Stimulated activated effector memory CD8-positive, alpha-beta T cell treated with anti-CD3 and anti-CD28 coated beads, Interleukin-12 subunit alpha, Interleukin-12 subunit beta, amount 100 ng/mL, for 72 hours (primary cell): ENCODE results near the gene SLC25A6.

Experiments
- ATAC-seq: fragments of 150-1000 bp; cut with Tn5 transposase; 2 replicates; pipeline ENCODE4 v1.10.0; 2021
- DNase-seq, 2 donors: peaks; one replicate each; pipeline ENCODE4 v3.0.0; 2021 to 2022; ENCODE audit warnings: low spot score in 2 of 2
- H3K27ac Mint-ChIP-seq: one replicate; pipeline ENCODE4 v1.8.0; 2022; ENCODE audit warnings: mild to moderate bottlenecking, mixed read lengths
- H3K36me3 Mint-ChIP-seq: one replicate; pipeline ENCODE4 v1.8.0; 2022; ENCODE audit warnings: mild to moderate bottlenecking, mixed read lengths
- H3K4me1 Mint-ChIP-seq: one replicate; pipeline ENCODE4 v1.8.0; 2022; ENCODE audit warnings: mixed read lengths
- H3K4me3 Mint-ChIP-seq: one replicate; pipeline ENCODE4 v1.8.0; 2022; ENCODE audit warnings: mild to moderate bottlenecking, mixed read lengths
- H3K9me3 Mint-ChIP-seq: one replicate; pipeline ENCODE4 v1.8.0; 2022; ENCODE audit warnings: mixed read lengths

SLC25A6 gene

DNA sequence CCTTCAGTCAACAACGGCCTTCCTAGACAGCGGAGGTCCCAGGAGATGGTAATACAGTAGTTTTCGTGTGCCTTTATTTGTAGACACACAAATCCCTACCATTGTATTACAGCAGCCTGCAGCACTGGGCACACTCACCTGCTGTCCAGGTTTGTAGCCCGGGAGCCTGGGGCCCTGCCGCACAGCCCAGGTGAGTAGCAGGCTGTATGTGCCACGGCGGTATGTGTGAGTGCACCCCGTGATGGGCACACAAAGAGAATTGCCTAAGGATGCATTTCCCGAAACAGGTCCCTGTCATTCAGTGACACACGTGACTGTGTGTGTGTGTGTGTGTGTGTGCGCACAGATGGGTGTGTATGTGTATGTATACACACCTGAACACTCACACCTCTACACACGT is 8.1 kb upstream of the SLC25A6 start:
- ATAC-seq, result no peak
- Mint-ChIP-seq H3K4me1 (peaks cover 15% of the 10 kb centered on the region), H3K27ac (no peak overlapping the region), H3K4me3 (no peak overlapping the region), H3K9me3 (no peaks in the 10 kb centered on the region), H3K36me3 (peaks cover 59% of the 10 kb centered on the region)
- no peak for DNase-seq

DNA sequence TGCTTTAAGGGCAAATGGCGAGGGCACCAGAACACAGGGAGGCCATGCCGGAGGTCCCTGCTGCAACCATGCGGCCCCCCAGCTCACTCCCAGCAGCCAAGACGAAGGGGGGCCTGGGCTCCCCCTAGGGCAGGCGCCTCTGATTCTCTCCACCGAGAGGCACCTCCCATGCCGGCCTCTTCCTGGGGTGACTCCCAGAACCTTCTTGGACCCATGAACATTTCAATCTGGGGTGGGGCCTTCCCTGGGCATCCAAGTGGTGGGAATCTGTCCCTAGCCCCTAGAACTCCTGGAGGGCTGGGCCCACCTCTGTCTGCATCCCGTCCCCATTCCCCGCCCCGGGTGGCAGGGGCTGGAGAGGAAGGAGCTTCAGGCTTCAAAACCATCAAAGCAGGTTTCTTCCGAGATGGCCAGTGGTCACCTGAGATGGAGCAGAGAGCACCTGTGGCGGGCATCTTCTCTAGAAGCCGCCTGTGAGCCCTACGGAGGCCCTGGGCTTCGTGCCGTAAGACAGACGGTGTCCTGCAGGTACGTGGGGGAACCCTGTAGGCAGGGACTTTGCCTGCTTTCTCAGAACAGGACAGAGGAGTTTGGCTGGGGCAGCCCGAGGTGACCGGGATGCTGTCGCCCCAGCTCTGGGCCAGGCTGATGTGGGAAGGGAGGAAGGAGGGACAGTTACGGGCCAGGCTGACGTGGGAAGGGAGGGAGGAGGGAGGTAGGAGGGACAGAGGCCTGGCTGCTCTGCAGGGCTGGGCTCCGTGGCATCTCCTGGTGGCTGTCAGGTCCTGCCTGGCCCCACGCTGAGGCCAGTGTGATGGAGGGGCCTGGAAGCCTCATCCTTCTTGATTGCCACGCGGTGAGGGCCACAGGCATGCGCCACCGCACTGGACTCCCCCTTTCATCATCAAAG is 6.8 kb upstream of the SLC25A6 start:
- Mint-ChIP-seq H3K4me1 (peaks cover 28% of the 10 kb centered on the region), H3K4me3 (no peak overlapping the region), H3K36me3 (peaks cover 69% of the 10 kb centered on the region), H3K27ac (peak overlapping the region; percentile 43), H3K9me3 (no peaks in the 10 kb centered on the region)
- DNase-seq, result no peak
- peak; percentile 6 for ATAC-seq

DNA sequence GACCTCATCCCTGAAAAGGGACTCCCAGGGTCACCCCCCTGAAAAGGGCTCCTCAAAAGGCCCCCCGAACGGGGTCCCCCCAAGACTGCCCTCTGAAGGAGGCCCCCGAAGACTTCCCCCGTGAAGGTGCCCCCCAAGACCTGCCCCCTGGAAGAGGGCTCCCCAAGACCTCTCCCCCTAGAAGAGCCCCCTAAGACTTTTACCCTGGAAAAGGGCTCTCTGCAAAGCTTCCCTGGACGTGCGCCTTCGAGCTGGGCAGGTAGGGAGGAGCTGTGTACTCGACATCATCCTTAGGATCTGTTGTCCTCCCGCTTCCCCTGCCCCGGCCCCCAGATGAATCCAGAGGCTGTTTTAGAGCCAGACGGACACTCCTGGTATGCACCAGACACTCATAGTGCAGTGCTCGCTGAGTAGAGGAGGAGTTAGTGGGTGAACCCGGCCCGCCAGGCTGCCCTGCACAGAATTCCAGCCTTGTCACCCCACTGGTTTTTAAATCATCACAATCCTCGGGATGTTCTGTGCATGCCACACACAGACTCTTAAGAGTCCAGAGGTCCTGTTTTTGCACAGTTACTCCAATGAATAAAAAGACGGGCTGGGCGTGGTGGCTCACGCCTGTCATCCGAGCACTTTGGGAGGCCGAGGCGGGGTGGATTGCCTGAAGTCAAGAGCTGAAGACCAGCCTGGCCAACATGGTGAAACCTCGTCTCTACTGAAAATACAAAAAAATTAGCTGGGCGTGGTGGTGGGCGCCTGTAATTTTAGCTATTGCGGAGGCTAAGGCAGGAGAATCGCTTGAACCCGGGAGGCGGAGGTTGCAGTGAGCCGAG is 5.7 kb upstream of the SLC25A6 start:
- no peak for ATAC-seq
- H3K27ac Mint-ChIP-seq, result no peak overlapping the region
- peaks cover 78% of the 10 kb centered on the region for H3K36me3 Mint-ChIP-seq
- H3K9me3 Mint-ChIP-seq, result no peaks in the 10 kb centered on the region
- peaks cover 37% of the 10 kb centered on the region for H3K4me1 Mint-ChIP-seq
- H3K4me3 Mint-ChIP-seq, result no peak overlapping the region
- no peak for DNase-seq

DNA sequence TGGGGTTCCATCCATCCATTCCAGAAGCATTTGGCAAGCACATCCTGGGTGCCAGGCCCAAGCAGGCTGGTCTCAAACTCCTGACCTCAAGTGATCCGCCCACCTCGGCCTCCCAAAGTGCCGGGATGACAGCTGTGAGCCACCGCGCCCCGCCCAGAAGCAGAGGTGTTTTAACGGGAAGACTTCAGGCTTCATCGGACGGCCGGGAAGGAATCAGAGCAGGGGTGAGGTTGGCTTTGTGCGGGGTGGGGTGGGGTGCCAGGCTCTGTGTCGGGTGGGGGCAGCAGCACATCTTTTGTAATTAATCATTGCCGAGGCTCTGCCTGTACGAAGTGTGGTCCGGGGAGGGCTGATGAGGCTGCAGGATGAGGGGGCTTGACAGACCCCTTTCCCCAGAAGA is 5.1 kb upstream of the SLC25A6 start:
- Mint-ChIP-seq H3K4me1 (peaks cover 37% of the 10 kb centered on the region), H3K27ac (no peak overlapping the region), H3K9me3 (no peaks in the 10 kb centered on the region), H3K4me3 (no peak overlapping the region), H3K36me3 (peaks cover 80% of the 10 kb centered on the region)
- DNase-seq (no peak), ATAC-seq (no peak)

DNA sequence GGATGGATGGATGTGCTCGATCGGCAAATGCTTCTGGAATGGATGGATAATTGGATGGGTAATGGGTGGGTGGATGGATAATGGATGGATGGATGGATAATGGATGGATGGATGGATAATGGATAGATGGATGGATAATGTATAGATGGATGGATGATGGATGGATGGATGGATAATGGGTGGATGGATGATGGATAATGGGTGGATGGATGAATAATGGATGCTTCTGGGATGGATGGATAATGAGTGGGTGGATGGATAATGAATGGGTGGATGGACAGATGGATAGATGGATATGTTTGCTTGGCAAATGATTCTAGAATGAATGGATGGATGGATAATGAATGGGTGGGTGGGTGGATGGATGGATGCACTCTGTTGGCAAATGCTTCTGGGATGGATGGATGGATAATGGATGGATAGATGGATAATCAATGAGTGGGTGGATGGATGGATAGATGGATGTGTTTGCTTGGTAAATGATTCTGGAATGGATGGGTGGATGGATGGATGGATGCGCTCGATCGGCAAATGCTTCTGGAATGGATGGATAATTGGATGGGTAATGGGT is 3.8 kb upstream of the SLC25A6 start:
- H3K4me1 Mint-ChIP-seq, result peaks cover 44% of the 10 kb centered on the region
- DNase-seq (no peak), ATAC-seq (no peak)
- H3K36me3 Mint-ChIP-seq, result peaks cover 82% of the 10 kb centered on the region
- peak overlapping the region; percentile 11 for H3K27ac Mint-ChIP-seq
- H3K4me3 Mint-ChIP-seq, result peak overlapping the region; percentile 97
- H3K9me3 Mint-ChIP-seq, result no peaks in the 10 kb centered on the region

DNA sequence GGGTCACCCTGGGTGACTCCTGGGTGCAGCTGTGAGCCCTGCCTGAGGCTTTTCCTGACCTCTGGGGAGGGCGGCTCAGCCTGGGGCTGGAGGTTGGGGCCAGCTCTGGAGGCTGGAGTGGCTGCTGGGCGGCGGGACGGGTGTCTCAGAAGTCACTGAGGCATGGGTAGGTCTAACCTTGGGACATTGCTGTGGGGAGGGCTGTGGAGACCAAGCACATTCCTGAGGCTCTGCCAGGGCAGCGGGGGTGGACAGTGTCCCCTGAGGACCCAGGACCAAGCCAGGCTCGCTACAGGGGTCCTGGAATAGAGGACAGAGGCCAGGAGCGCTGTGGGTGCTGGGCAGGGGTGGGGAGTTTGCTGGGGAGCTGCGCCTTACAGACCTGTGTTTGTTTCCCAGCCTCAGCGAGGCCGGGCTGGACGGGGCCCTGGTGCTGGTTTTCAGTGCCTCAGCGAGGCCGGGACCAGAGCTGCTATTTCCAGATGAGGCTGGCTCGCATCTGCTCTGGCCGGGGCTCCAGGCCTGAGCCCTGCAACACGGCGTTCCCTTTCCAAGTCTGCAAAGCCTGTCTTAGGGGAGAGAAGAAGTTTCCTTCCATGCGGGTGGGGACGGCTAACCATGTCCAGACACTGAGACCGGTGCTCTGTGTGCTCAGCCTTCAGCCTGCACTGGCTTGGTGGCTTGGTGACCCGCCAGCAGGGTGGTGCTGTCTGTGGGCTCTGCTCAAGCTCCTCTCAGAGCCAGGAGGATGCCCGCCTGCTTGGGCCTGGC is 3.0 kb upstream of the SLC25A6 start:
- DNase-seq (no peak), ATAC-seq (no peak)
- Mint-ChIP-seq H3K27ac (peak overlapping the region; percentile 98), H3K4me1 (peaks cover 46% of the 10 kb centered on the region), H3K4me3 (peak overlapping the region; percentile 97), H3K9me3 (no peaks in the 10 kb centered on the region), H3K36me3 (peaks cover 88% of the 10 kb centered on the region)

DNA sequence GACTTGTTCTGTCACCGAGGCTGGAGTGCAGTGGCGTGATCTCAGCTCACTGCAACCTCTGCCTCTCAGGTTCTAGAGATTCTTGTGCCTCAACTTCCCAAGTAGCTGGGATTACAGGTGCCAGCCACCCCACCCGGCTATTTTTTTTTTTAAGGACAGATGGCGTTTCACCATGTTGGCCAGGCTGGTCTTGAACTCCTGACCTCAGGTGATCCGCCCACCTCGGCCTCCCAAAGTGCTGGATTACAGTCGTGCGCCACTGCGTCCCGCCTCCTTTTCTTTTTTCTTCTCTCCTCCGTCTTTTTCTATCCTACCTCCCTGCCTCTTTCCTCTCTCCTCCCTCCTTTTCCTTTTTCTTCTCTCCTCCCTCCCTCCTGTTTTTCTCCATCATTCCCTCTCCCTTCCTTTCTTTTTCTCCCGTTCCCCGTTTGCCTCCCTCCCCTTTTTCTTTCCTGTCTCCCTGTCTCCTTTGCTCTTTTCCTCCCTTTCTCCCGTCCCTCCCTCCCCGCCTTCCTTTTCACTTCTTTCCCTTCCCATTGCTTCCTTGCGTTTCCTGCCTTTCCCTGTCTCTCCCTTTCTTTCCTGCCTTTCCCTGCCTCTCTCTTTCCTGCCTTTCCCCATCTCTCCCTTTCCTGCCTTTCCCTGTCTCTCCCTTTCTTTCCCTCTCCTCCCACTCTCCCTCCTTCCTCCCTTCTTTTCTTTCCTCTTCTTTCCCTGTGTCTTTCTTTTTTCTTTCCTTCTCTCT is 2.1 kb upstream of the SLC25A6 start:
- peak overlapping the region; percentile 97 for H3K4me3 Mint-ChIP-seq
- H3K4me1 Mint-ChIP-seq, result peaks cover 51% of the 10 kb centered on the region
- DNase-seq, result no peak
- peaks cover 88% of the 10 kb centered on the region for H3K36me3 Mint-ChIP-seq
- no peak for ATAC-seq
- H3K9me3 Mint-ChIP-seq, result no peaks in the 10 kb centered on the region
- peak overlapping the region; percentile 98 for H3K27ac Mint-ChIP-seq

DNA sequence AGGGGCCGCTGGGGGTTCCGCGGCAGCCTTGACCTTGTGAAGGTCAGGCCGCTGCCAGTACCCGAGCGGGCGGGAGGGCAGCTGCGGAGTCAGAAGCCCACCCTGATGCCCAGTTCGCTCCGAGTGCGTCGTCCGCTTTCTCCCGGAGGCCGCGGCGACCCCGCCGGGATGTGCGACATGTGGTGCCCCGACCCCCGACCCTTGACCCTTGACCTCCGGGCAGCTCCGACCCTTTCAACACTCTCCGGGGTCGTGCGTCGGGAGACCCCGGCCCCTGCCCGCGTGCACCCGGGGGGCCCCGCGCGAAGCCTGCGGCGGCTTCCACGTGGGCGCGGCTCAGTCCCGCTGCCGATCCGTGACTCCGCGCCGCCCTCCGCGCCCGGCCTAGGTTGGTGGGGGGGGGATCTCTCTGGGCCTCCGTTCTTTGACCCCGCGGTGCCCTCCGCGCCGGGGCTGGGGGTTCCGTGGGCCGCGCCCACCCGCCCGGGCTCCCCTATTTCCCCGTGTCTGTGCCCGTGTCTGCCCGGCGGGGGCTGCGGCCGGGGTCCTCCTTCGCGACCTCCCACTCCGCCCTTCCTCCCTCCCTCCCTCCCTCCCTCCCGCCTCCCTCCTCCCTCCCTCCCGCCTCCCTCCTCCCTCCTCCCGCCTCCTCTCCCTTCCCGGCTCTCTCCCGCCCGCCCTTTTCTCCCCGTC is 609 bp upstream of the SLC25A6 start:
- H3K36me3 Mint-ChIP-seq, result peaks cover 88% of the 10 kb centered on the region
- peak in 1 of 2 donors; percentile 57 for DNase-seq

DNA sequence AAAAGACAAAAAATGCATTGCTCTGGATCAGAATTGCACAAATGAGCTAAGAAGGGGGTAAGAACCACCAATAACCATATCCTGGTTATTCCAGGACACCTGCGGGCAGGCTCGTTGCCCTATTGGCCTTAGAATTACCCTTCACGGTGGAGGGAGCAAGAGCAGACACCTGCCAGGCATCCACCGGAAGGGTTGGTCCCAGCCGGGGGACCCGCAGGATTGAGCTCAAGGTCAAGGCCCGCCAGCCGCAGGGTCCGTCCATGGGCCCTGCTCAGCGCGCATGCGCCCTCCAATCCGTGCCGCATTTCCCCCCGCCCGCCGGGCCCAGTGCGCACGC is 575 bp downstream of the SLC25A6 start:
- no peak for DNase-seq
- H3K27ac Mint-ChIP-seq, result peak overlapping the region; percentile 98
- no peak for ATAC-seq
- H3K36me3 Mint-ChIP-seq, result peaks cover 91% of the 10 kb centered on the region
- H3K4me1 Mint-ChIP-seq, result peaks cover 66% of the 10 kb centered on the region
- peak overlapping the region; percentile 97 for H3K4me3 Mint-ChIP-seq
- no peaks in the 10 kb centered on the region for H3K9me3 Mint-ChIP-seq

More for the DNA sequence above, 609 bp upstream of the SLC25A6 start:
- peak overlapping the region; percentile 98 for H3K27ac Mint-ChIP-seq
- H3K9me3 Mint-ChIP-seq, result no peaks in the 10 kb centered on the region
- H3K4me3 Mint-ChIP-seq, result peak overlapping the region; percentile 97
- ATAC-seq, result peak; percentile 59
- H3K4me1 Mint-ChIP-seq, result peaks cover 66% of the 10 kb centered on the region

DNA sequence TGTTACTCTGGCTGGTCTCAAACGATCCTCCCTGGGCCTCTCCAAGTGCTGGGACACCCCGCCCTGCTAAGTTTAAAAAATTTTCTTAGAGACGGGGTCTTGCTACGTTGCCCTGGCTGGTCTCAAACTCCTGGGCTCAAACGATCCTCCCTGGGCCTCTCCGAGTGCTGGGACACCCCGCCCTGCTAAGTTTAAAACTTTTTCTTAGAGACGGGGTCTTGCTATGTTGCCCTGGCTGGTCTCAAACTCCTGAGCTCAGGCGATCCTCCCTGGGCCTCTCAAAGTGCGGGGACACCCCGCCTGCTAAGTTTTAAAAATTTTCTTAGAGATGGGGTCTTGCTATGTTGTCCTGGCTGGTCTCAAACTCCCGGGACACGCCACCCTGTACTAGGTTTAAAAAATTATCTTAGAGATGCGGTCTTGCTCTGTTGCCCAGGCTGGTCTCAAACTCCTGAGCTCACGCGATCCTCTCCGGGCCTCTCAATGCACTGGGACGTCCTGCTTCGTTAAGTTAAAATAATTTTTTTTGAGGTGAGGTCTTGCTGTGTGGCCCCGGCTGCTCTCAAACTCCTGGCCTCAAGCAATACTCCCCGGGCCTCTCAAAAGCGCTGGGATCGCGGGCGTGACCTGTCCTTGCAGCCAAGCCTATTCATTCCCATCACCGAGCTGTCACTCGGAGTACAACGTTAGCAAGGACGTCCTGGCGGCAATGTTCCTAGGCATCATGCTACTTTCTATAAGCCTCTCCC is 1.1 kb downstream of the SLC25A6 start:
- H3K36me3 Mint-ChIP-seq, result peaks cover 91% of the 10 kb centered on the region
- H3K9me3 Mint-ChIP-seq, result no peaks in the 10 kb centered on the region
- DNase-seq (no peak), ATAC-seq (no peak)
- peak overlapping the region; percentile 97 for H3K4me3 Mint-ChIP-seq
- H3K4me1 Mint-ChIP-seq, result peaks cover 61% of the 10 kb centered on the region
- H3K27ac Mint-ChIP-seq, result peak overlapping the region; percentile 98

DNA sequence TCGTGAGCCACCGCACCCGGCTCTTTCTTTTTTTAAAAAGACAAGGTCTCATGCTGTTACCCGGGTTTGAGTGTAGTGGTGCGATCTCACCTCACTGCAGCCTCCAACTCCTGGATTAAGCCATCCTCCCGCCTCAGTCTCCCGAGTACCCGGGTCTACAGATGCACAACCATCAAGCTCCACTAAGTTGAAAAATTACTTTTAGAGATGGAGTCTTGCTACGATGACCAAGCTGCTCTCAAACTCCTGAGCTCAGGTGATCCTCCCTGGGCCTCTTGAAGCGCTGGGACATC is 2.0 kb downstream of the SLC25A6 start:
- H3K4me1 Mint-ChIP-seq, result peaks cover 52% of the 10 kb centered on the region
- peak overlapping the region; percentile 97 for H3K4me3 Mint-ChIP-seq
- H3K36me3 Mint-ChIP-seq, result peaks cover 93% of the 10 kb centered on the region
- ATAC-seq (no peak), DNase-seq (no peak)
- no peaks in the 10 kb centered on the region for H3K9me3 Mint-ChIP-seq
- H3K27ac Mint-ChIP-seq, result peak overlapping the region; percentile 83

DNA sequence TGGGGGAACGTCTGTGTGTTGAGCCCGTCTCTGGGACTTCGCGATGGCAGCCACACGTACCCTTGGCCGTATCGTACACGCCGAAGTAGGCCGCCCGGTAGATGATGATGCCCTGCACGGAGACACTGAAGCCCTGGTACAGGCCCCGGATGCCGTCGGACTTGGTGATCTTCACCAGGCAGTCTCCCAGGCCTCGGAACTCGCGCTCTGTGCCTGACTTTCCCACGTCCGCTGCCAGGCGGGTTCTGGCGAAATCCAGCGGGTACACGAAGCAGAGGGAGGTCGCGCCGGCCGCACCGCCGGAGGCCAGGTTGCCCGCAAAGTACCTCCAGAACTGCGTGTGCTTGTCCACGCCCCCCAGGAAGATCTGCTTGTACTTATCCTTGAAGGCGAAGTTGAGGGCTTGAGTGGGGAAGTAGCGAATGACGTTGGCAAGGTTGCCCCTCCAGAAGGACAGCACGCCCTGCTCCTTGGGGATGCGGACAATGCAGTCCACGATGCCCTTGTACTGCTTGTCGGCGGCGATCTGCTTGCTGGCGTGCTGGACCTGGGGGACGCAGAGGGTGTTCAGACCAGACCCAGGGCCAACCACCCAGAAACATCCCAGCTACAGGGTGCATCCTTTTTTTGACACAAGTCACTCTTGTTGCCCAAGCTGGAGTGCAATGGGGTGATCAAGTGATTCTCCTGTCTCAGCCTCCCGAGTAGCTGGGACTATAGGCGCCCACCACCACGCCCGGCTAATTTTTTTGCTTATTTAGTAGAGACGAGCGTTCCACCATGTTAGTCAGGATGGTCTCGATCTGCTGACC is 2.5 kb downstream of the SLC25A6 start:
- DNase-seq (peak in 1 of 2 donors; percentile 50), ATAC-seq (no peak)
- H3K27ac Mint-ChIP-seq, result peak overlapping the region; percentile 83
- H3K9me3 Mint-ChIP-seq, result no peaks in the 10 kb centered on the region
- peaks cover 95% of the 10 kb centered on the region for H3K36me3 Mint-ChIP-seq
- H3K4me1 Mint-ChIP-seq, result peaks cover 47% of the 10 kb centered on the region
- H3K4me3 Mint-ChIP-seq, result peak overlapping the region; percentile 97

DNA sequence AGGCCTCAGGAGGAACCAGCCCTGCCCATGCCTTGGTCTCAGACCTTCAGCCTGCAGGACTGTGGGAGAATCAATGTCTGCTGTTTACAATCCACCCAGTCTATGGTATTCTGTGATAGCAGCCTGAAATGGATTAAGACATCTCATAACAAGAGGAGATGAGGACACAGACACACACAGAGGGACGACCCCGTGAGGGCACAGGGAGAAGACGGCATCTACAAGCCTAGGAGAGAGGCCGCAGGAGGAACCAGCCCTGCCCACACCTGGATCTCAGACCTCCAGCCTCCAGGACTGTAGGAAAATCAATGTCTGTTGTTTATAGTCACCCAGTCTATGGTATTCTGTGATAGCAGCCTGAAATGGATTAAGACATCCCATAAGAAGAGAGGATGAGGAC is 3.3 kb downstream of the SLC25A6 start:
- ATAC-seq, result no peak
- DNase-seq, result no peak
- peaks cover 96% of the 10 kb centered on the region for H3K36me3 Mint-ChIP-seq
- H3K4me3 Mint-ChIP-seq, result peak overlapping the region; percentile 32
- H3K4me1 Mint-ChIP-seq, result peaks cover 40% of the 10 kb centered on the region
- H3K9me3 Mint-ChIP-seq, result no peaks in the 10 kb centered on the region
- H3K27ac Mint-ChIP-seq, result peak overlapping the region; percentile 83
